Measurements from ENCODE around the gene CADM2.
A peak's percentile ranks its signal among the peaks of the same experiment; 100 is the strongest.

The CADM2 gene

GRCh38 chr3:85572426-85572825 lies 613.6 kb downstream of the CADM2 start:
- DNase-seq (ENCODE audit: low spot score), result no peak

GRCh38 chr3:85572978-85573377 lies 614.2 kb downstream of the CADM2 start:
- no peak for DNase-seq (ENCODE audit: low spot score)

GRCh38 chr3:85574006-85574705 lies 615.4 kb downstream of the CADM2 start:
- DNase-seq (ENCODE audit: low spot score), result peak; percentile 6

- DNase-seq (ENCODE audit: low spot score), result peak; percentile 15
These were observed 617.4 kb downstream of the CADM2 start for GRCh38 chr3:85576091-85576690.

GRCh38 chr3:85576697-85577200 lies 618.0 kb downstream of the CADM2 start:
- DNase-seq (ENCODE audit: low spot score), result no peak

GRCh38 chr3:85584779-85585356 lies 626.1 kb downstream of the CADM2 start:
- no peak for DNase-seq (ENCODE audit: low spot score)

GRCh38 chr3:85586018-85586417 lies 627.2 kb downstream of the CADM2 start:
- DNase-seq (ENCODE audit: low spot score), result no peak

GRCh38 chr3:85589145-85589544 lies 630.4 kb downstream of the CADM2 start:
- no peak for DNase-seq (ENCODE audit: low spot score)

- DNase-seq (ENCODE audit: low spot score), result no peak
These were observed 632.7 kb downstream of the CADM2 start for GRCh38 chr3:85591451-85591850.

GRCh38 chr3:85592256-85592655 lies 633.5 kb downstream of the CADM2 start:
- DNase-seq (ENCODE audit: low spot score), result no peak

- no peak for DNase-seq (ENCODE audit: low spot score)
These were observed 635.9 kb downstream of the CADM2 start for GRCh38 chr3:85594676-85595075.

- DNase-seq (ENCODE audit: low spot score), result no peak
These were observed 644.6 kb downstream of the CADM2 start for GRCh38 chr3:85603378-85603777.

- DNase-seq (ENCODE audit: low spot score), result no peak
These were observed 645.9 kb downstream of the CADM2 start for GRCh38 chr3:85604641-85605040.

- no peak for DNase-seq (ENCODE audit: low spot score)
These were observed 646.3 kb downstream of the CADM2 start for GRCh38 chr3:85605066-85605465.

- DNase-seq (ENCODE audit: low spot score), result no peak
These were observed 667.9 kb downstream of the CADM2 start for GRCh38 chr3:85626662-85627061.

- DNase-seq (ENCODE audit: low spot score), result no peak
These were observed 669.1 kb downstream of the CADM2 start for GRCh38 chr3:85627932-85628331.

- DNase-seq (ENCODE audit: low spot score), result no peak
These were observed 672.3 kb downstream of the CADM2 start for GRCh38 chr3:85631070-85631469.

GRCh38 chr3:85632921-85633320 lies 674.1 kb downstream of the CADM2 start:
- no peak for DNase-seq (ENCODE audit: low spot score)

- no peak for DNase-seq (ENCODE audit: low spot score)
These were observed 693.6 kb downstream of the CADM2 start for GRCh38 chr3:85652360-85652759.

GRCh38 chr3:85660451-85660850 lies 701.7 kb downstream of the CADM2 start:
- DNase-seq (ENCODE audit: low spot score), result no peak

- DNase-seq (ENCODE audit: low spot score), result no peak
These were observed 703.7 kb downstream of the CADM2 start for GRCh38 chr3:85662462-85662861.

- DNase-seq (ENCODE audit: low spot score), result no peak
These were observed 709.0 kb downstream of the CADM2 start for GRCh38 chr3:85667744-85668143.

GRCh38 chr3:85670634-85671205 lies 711.9 kb downstream of the CADM2 start:
- no peak for DNase-seq (ENCODE audit: low spot score)

Measured in hepatic stellate cell (primary cell).